MM.1S (cell line): ENCODE data around the gene TBC1D22B.

ENCODE experiments used
- DNase-seq: peaks from one replicate; pipeline ENCODE4 v3.0.0-alpha.2; 2015
- H2AFZ ChIP-seq: fragments of 300-600 bp; sonication (generic); 2 replicates; pipeline ENCODE4 v1.6.0; 2016; ENCODE audit warnings: antibody characterized with exemption, low read length
- H3F3A ChIP-seq: fragments of 300-600 bp; sonication (generic); 2 replicates; pipeline ENCODE4 v1.6.1; 2016; ENCODE audit warnings: mild to moderate bottlenecking, antibody characterized with exemption, low read length, moderate library complexity, mixed read lengths; ENCODE audit not compliant: insufficient read depth
- H3K27ac ChIP-seq: fragments of 300-600 bp; sonication (generic); 2 replicates; pipeline ENCODE4 v1.5.1; 2016; ENCODE audit warnings: mild to moderate bottlenecking, low read length
- H3K27me3 ChIP-seq: fragments of 300-600 bp; sonication (generic); replicated peaks from 2 replicates; pipeline ENCODE4 v1.6.0; 2016; ENCODE audit warnings: low read length; ENCODE audit not compliant: insufficient read depth
- H3K36me3 ChIP-seq: fragments of 300-600 bp; sonication (generic); replicated peaks from 2 replicates; pipeline ENCODE4 v1.6.1; 2016; ENCODE audit warnings: mild to moderate bottlenecking, low read length, mixed read lengths; ENCODE audit not compliant: insufficient read depth
- H3K4me1 ChIP-seq: fragments of 300-600 bp; sonication (generic); 2 replicates; pipeline ENCODE4 v1.6.1; 2016; ENCODE audit warnings: low read length, mixed read lengths
- H3K4me2 ChIP-seq: fragments of 300-600 bp; sonication (generic); 2 replicates; pipeline ENCODE4 v1.6.0; 2016; ENCODE audit warnings: low read depth, low read length
- H3K4me3 ChIP-seq: fragments of 300-600 bp; sonication (generic); 2 replicates; pipeline ENCODE4 v1.5.1; 2016; ENCODE audit warnings: low read length, mixed read lengths
- H3K79me2 ChIP-seq: fragments of 300-600 bp; sonication (generic); 2 replicates; pipeline ENCODE4 v1.6.1; 2016; ENCODE audit warnings: mixed run types, low read length, mixed read lengths
- H3K9ac ChIP-seq: fragments of 300-600 bp; sonication (generic); 2 replicates; pipeline ENCODE4 v1.6.1; 2016; ENCODE audit warnings: low read length, mixed read lengths
- H3K9me2 ChIP-seq: fragments of 300-600 bp; sonication (generic); replicated peaks from 2 replicates; pipeline ENCODE4 v1.6.1; 2016; ENCODE audit warnings: mild to moderate bottlenecking, low read length, mixed read lengths; ENCODE audit not compliant: insufficient read depth
- H3K9me3 ChIP-seq: fragments of 300-600 bp; sonication (generic); replicated peaks from 2 replicates; pipeline ENCODE4 v1.6.1; 2016; ENCODE audit warnings: mild to moderate bottlenecking, low read length, mixed read lengths; ENCODE audit not compliant: insufficient read depth
- H4K20me1 ChIP-seq: fragments of 300-600 bp; sonication (generic); 2 replicates; pipeline ENCODE4 v1.6.1; 2016; ENCODE audit warnings: mild to moderate bottlenecking, low read length, moderate library complexity, mixed read lengths; ENCODE audit not compliant: insufficient read depth
- CTCF ChIP-seq: fragments of 300-600 bp; sonication (generic); IDR thresholded peaks from 2 replicates; pipeline ENCODE4 v1.5.1; 2016; ENCODE audit warnings: antibody characterized with exemption, low read length, mixed read lengths
- EZH2 ChIP-seq: fragments of 300-600 bp; sonication (generic); optimal IDR thresholded peaks from 2 replicates; pipeline ENCODE3; 2017; ENCODE audit warnings: low read depth, mild to moderate bottlenecking, antibody characterized with exemption, low read length, mixed read lengths
- EZH2phosphoT487 ChIP-seq: fragments of 300-600 bp; sonication (generic); IDR thresholded peaks from 2 replicates; pipeline ENCODE4 v1.6.1; 2018; ENCODE audit warnings: antibody characterized with exemption, low read length

The TBC1D22B gene

GRCh38 chr6:37309692-37310091 lies 52.1 kb downstream of the TBC1D22B start:
- TF ChIP-seq EZH2 (no peak), CTCF (no peak), EZH2phosphoT487 (no peak)
- Histone ChIP-seq H3K4me2 (no peak overlapping the region), H3F3A (peaks cover 13% of the 10 kb centered on the region), H3K9me3 (no peaks in the 10 kb centered on the region), H3K9ac (no peak overlapping the region), H3K36me3 (no peaks in the 10 kb centered on the region), H3K79me2 (no peaks in the 10 kb centered on the region), H3K27me3 (no peaks in the 10 kb centered on the region), H3K4me1 (peaks cover 52% of the 10 kb centered on the region), H4K20me1 (no peaks in the 10 kb centered on the region), H3K9me2 (no peaks in the 10 kb centered on the region), H3K27ac (no peak overlapping the region), H3K4me3 (no peak overlapping the region), H2AFZ (no peak overlapping the region)
- no peak for DNase-seq

- no peak for DNase-seq
- Histone ChIP-seq H3K9me2 (no peaks in the 10 kb centered on the region), H3K4me1 (peaks cover 59% of the 10 kb centered on the region), H3K27ac (no peak overlapping the region), H3K4me2 (no peak overlapping the region), H3K79me2 (no peaks in the 10 kb centered on the region), H3F3A (peaks cover 13% of the 10 kb centered on the region), H3K27me3 (no peaks in the 10 kb centered on the region), H3K9ac (no peak overlapping the region), H2AFZ (no peak overlapping the region), H3K36me3 (no peaks in the 10 kb centered on the region), H3K9me3 (no peaks in the 10 kb centered on the region), H3K4me3 (no peak overlapping the region), H4K20me1 (no peaks in the 10 kb centered on the region)
- TF ChIP-seq CTCF (no peak), EZH2phosphoT487 (no peak), EZH2 (no peak)
Measured at GRCh38 chr6:37310966-37311365, 53.4 kb downstream of the TBC1D22B start.

- Histone ChIP-seq H3K27me3 (no peaks in the 10 kb centered on the region), H3K9ac (no peak overlapping the region), H3K27ac (peak overlapping the region; percentile 9; the same call in 1 of the 2 replicates), H2AFZ (no peak overlapping the region), H3K4me1 (peaks cover 59% of the 10 kb centered on the region), H3K4me3 (no peak overlapping the region), H3K4me2 (no peak overlapping the region), H3F3A (peaks cover 6% of the 10 kb centered on the region), H3K9me3 (no peaks in the 10 kb centered on the region), H3K79me2 (no peaks in the 10 kb centered on the region), H3K36me3 (no peaks in the 10 kb centered on the region), H3K9me2 (no peaks in the 10 kb centered on the region), H4K20me1 (no peaks in the 10 kb centered on the region)
- DNase-seq, result no peak
- TF ChIP-seq EZH2phosphoT487, result no peak
- no peak for TF ChIP-seq CTCF
- no peak for TF ChIP-seq EZH2
Measured at GRCh38 chr6:37311741-37312473, 54.3 kb downstream of the TBC1D22B start.
